Upper lobe of right lung (tissue), 1 donor: ENCODE results near the gene TMEM117. TPM values are rescaled to one million over a fixed set of nuclear protein-coding genes. Genes with fewer than 3 reads are reported as not detected.
"Not testable (repeated sequence)": the region's sequence is repeated elsewhere in the genome, so short reads cannot be mapped to it uniquely, and the experiment has no call there.

Experiments
- ATAC-seq: fragments of 200-7000 bp; cut with Tn5 transposase; one replicate; pipeline ENCODE4 v1.9.1; 2020; ENCODE audit warnings: mild to moderate bottlenecking, moderate library complexity
- DNase-seq: peaks from one replicate; pipeline ENCODE4 v3.0.0-alpha.2; 2020
- H3K27ac ChIP-seq: fragments of 200-600 bp; one replicate; pipeline ENCODE4 v1.8.0; 2022
- H3K27me3 ChIP-seq: fragments of 200-600 bp; one replicate; pipeline ENCODE4 v1.8.0; 2022; ENCODE audit warnings: mild to moderate bottlenecking
- H3K36me3 ChIP-seq: fragments of 200-600 bp; one replicate; pipeline ENCODE4 v1.8.0; 2022
- H3K4me1 ChIP-seq: fragments of 200-600 bp; one replicate; pipeline ENCODE4 v1.8.0; 2022
- H3K4me3 ChIP-seq: fragments of 200-600 bp; one replicate; pipeline ENCODE4 v1.8.0; 2022; ENCODE audit warnings: mild to moderate bottlenecking
- H3K9me3 ChIP-seq: fragments of 200-600 bp; one replicate; pipeline ENCODE4 v1.8.0; 2022
- CTCF ChIP-seq: fragments of 200-600 bp; IDR thresholded peaks from one replicate; pipeline ENCODE4 v1.8.0; 2022; ENCODE audit warnings: antibody characterized with exemption
- intact Hi-C: fragments of 100-400 bp; cut with DNase I; formaldehyde crosslinking; loops from one replicate; pipeline ENCODE4 v1.11.0; 2022
- total RNA-seq: library from RNA; stranded (reverse); fragmentation: NEBNext Ultra II Directional; extraction: Animal tissue kit (Norgen Biotek cat#: 25700); gene quantifications from one replicate; pipeline ENCODE4 v1.2.1, GENCODE V29; 2021
- donor health status: DM: no; HTN: yes; CAD: no; lungs with severe emphysema.

TMEM117 gene
- total RNA-seq, 1 donor from 2014 or later = 4.6 TPM

DNA sequence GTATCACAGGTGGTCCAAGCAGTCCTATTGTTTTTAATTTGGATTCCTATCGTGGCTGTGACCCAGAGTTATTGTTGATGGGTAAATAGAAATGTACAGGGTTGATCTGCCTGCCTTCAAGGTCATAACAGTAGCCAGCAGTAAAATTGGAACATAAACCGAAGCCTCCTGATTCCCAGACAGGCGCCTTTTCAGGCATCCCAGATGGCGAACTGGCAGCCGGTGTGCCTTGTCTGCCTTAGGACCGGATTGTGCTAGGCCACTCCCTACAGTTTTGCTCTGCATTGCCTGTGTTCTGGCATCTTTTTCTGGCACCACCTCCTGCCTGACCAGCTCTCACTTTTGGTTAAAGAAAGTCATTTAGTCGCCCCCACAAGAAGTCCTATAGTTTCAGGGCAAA, 22.2 kb downstream of the TMEM117 start:
- no peak for TF ChIP-seq CTCF
- H3K4me3 ChIP-seq = no peak overlapping the region
- no peaks in the 10 kb centered on the region for H3K9me3 ChIP-seq
- DNase-seq = no peak
- intact Hi-C loops = no loop called here
- H3K4me1 ChIP-seq = no peaks in the 10 kb centered on the region
- no peaks in the 10 kb centered on the region for H3K27me3 ChIP-seq
- ATAC-seq = no peak
- no peak overlapping the region for H3K27ac ChIP-seq
- no peaks in the 10 kb centered on the region for H3K36me3 ChIP-seq

- H3K36me3 ChIP-seq = no peaks in the 10 kb centered on the region
- no peak for TF ChIP-seq CTCF
- ATAC-seq (no peak), DNase-seq (no peak)
- no peak overlapping the region for H3K4me3 ChIP-seq
- H3K27ac ChIP-seq = no peak overlapping the region
- intact Hi-C loops = no loop called here
- no peaks in the 10 kb centered on the region for H3K27me3 ChIP-seq
- H3K4me1 ChIP-seq = no peaks in the 10 kb centered on the region
- no peaks in the 10 kb centered on the region for H3K9me3 ChIP-seq
These were observed 23.1 kb downstream of the TMEM117 start for GRCh38 chr12:43858991-43859390.

GRCh38 chr12:43861015-43861839, 25.3 kb downstream of the TMEM117 start:
- intact Hi-C loops = no loop called here
- DNase-seq = no peak

GRCh38 chr12:43861840-43862150, 25.9 kb downstream of the TMEM117 start:
- H3K27me3 ChIP-seq = no peaks in the 10 kb centered on the region
- no peaks in the 10 kb centered on the region for H3K9me3 ChIP-seq
- no peaks in the 10 kb centered on the region for H3K36me3 ChIP-seq
- H3K4me1 ChIP-seq = no peaks in the 10 kb centered on the region
- no peak overlapping the region for H3K27ac ChIP-seq
- ATAC-seq (no peak), DNase-seq (no peak)
- no peak for TF ChIP-seq CTCF
- no peak overlapping the region for H3K4me3 ChIP-seq
- intact Hi-C loops = no loop called here

More at GRCh38 chr12:43861015-43861839, 25.3 kb downstream of the TMEM117 start:
- no peak for ATAC-seq
- no peaks in the 10 kb centered on the region for H3K27me3 ChIP-seq
- H3K4me1 ChIP-seq = no peaks in the 10 kb centered on the region
- no peaks in the 10 kb centered on the region for H3K9me3 ChIP-seq
- TF ChIP-seq CTCF = no peak
- H3K27ac ChIP-seq = no peak overlapping the region
- no peak overlapping the region for H3K4me3 ChIP-seq
- H3K36me3 ChIP-seq = no peaks in the 10 kb centered on the region

DNA sequence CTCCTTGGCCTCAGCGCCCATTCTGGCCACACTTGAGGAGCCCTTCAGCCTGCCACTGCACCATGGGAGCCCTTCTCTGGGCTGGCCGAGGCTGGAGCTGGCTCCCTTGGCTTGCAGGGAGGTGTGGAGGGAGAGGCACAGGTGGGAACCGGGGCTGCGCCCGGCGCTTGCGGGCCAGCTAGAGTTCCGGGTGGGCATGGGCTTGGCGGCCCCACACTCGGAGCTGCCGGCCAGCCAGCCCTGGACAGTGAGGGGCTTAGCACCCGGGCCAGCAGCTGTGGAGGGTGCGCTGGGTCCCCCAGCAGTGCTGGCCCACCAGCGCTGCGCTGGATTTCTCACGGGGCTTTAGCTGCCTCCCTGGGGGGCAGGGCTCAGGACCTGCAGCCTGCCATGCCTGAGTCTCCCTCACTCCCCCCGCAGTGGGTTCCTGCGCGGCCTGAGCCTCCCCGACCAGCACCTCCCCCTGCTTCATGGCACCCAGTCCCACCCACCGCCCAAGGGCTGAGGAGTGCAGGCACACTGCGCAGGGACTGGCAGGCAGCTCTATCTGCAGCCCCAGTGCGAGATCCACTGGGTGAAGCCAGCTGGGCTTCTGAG, 28.0 kb downstream of the TMEM117 start:
- H3K4me1 ChIP-seq = no peaks in the 10 kb centered on the region
- no peak for DNase-seq
- H3K36me3 ChIP-seq = no peaks in the 10 kb centered on the region
- no peak overlapping the region for H3K4me3 ChIP-seq
- H3K27ac ChIP-seq = no peak overlapping the region
- TF ChIP-seq CTCF = no peak
- ATAC-seq = no peak
- intact Hi-C loops = no loop called here
- H3K9me3 ChIP-seq = no peaks in the 10 kb centered on the region
- no peaks in the 10 kb centered on the region for H3K27me3 ChIP-seq

- ATAC-seq, H3K9me3 ChIP-seq: not testable (repeated sequence)
These were observed 28.7 kb downstream of the TMEM117 start for GRCh38 chr12:43864557-43864956.

More at GRCh38 chr12:43864557-43864956, 28.7 kb downstream of the TMEM117 start:
- H3K27ac ChIP-seq, H3K4me3 ChIP-seq, intact Hi-C loops, H3K4me1 ChIP-seq, H3K27me3 ChIP-seq, H3K36me3 ChIP-seq, DNase-seq: not testable (repeated sequence)
